Measurements from ENCODE around the gene UEVLD.

The UEVLD gene

GRCh38 chr11:18495703-18496102, 92.8 kb downstream of the UEVLD start:
- H2AFZ ChIP-seq (ENCODE audit: low read length): no peak overlapping the region
- H3K36me3 ChIP-seq (ENCODE audit: insufficient read depth, low read length): peaks cover 54% of the 10 kb centered on the region; the same call in 1 of the 2 replicates

GRCh38 chr11:18495271-18495670, 93.3 kb downstream of the UEVLD start:
- Histone ChIP-seq H3K4me1 (ENCODE audit: insufficient read depth, low read length, poor library complexity, severe bottlenecking) (no peaks in the 10 kb centered on the region), H3F3A (ENCODE audit: low read depth) (no peaks in the 10 kb centered on the region), H3K9ac (ENCODE audit: low read depth, low read length, poor library complexity, severe bottlenecking) (no peak overlapping the region), H3K27me3 (ENCODE audit: insufficient read depth, low read length, poor library complexity, severe bottlenecking) (no peaks in the 10 kb centered on the region), H3K4me2 (ENCODE audit: low read depth, low read length, poor library complexity, severe bottlenecking) (no peak overlapping the region), H3K4me3 (ENCODE audit: low read length, poor library complexity, severe bottlenecking) (no peak overlapping the region), H3K79me2 (ENCODE audit: insufficient read depth, low read length) (no peaks in the 10 kb centered on the region), H4K20me1 (ENCODE audit: insufficient read depth, low read length, poor library complexity, severe bottlenecking) (no peaks in the 10 kb centered on the region), H3K36me3 (ENCODE audit: insufficient read depth, low read length) (peaks cover 55% of the 10 kb centered on the region; the same call in 1 of the 2 replicates), H3K9me2 (replicated peaks; ENCODE audit: low read depth, low read length) (no peaks in the 10 kb centered on the region), H2AFZ (ENCODE audit: low read length) (no peak overlapping the region), H3K9me3 (ENCODE audit: insufficient read depth, low read depth, low read length) (no peaks in the 10 kb centered on the region)
- TF ChIP-seq CTCF (conservative IDR thresholded peaks at IDR 0.05; ENCODE audit: low read length): no peak
- TF ChIP-seq EZH2phosphoT487 (IDR thresholded peaks at IDR 0.05; ENCODE audit: borderline replicate concordance): no peak

More at GRCh38 chr11:18495703-18496102, 92.8 kb downstream of the UEVLD start:
- Histone ChIP-seq H3K9me2 (replicated peaks; ENCODE audit: low read depth, low read length) (no peaks in the 10 kb centered on the region), H4K20me1 (ENCODE audit: insufficient read depth, low read length, poor library complexity, severe bottlenecking) (no peaks in the 10 kb centered on the region), H3K4me2 (ENCODE audit: low read depth, low read length, poor library complexity, severe bottlenecking) (no peak overlapping the region), H3K79me2 (ENCODE audit: insufficient read depth, low read length) (no peaks in the 10 kb centered on the region), H3K9me3 (ENCODE audit: insufficient read depth, low read depth, low read length) (no peaks in the 10 kb centered on the region), H3K4me3 (ENCODE audit: low read length, poor library complexity, severe bottlenecking) (no peak overlapping the region), H3F3A (ENCODE audit: low read depth) (no peaks in the 10 kb centered on the region), H3K9ac (ENCODE audit: low read depth, low read length, poor library complexity, severe bottlenecking) (no peak overlapping the region), H3K4me1 (ENCODE audit: insufficient read depth, low read length, poor library complexity, severe bottlenecking) (no peaks in the 10 kb centered on the region), H3K27me3 (ENCODE audit: insufficient read depth, low read length, poor library complexity, severe bottlenecking) (no peaks in the 10 kb centered on the region)
- TF ChIP-seq CTCF (conservative IDR thresholded peaks at IDR 0.05; ENCODE audit: low read length): no peak
- TF ChIP-seq EZH2phosphoT487 (IDR thresholded peaks at IDR 0.05; ENCODE audit: borderline replicate concordance): no peak

- Histone ChIP-seq H3K36me3 (ENCODE audit: insufficient read depth, low read length) (peaks cover 52% of the 10 kb centered on the region; the same call in 1 of the 2 replicates), H3K4me2 (ENCODE audit: low read depth, low read length, poor library complexity, severe bottlenecking) (no peak overlapping the region), H2AFZ (ENCODE audit: low read length) (no peak overlapping the region), H3F3A (ENCODE audit: low read depth) (no peaks in the 10 kb centered on the region), H4K20me1 (ENCODE audit: insufficient read depth, low read length, poor library complexity, severe bottlenecking) (no peaks in the 10 kb centered on the region), H3K9me2 (replicated peaks; ENCODE audit: low read depth, low read length) (no peaks in the 10 kb centered on the region), H3K4me1 (ENCODE audit: insufficient read depth, low read length, poor library complexity, severe bottlenecking) (no peaks in the 10 kb centered on the region), H3K79me2 (ENCODE audit: insufficient read depth, low read length) (no peaks in the 10 kb centered on the region), H3K27me3 (ENCODE audit: insufficient read depth, low read length, poor library complexity, severe bottlenecking) (no peaks in the 10 kb centered on the region), H3K9me3 (ENCODE audit: insufficient read depth, low read depth, low read length) (no peaks in the 10 kb centered on the region), H3K4me3 (ENCODE audit: low read length, poor library complexity, severe bottlenecking) (no peak overlapping the region), H3K9ac (ENCODE audit: low read depth, low read length, poor library complexity, severe bottlenecking) (no peak overlapping the region)
- TF ChIP-seq EZH2phosphoT487 (IDR thresholded peaks at IDR 0.05; ENCODE audit: borderline replicate concordance): no peak
- no peak for TF ChIP-seq CTCF (conservative IDR thresholded peaks at IDR 0.05; ENCODE audit: low read length)
These were observed 95.2 kb downstream of the UEVLD start for GRCh38 chr11:18493310-18493709.

All from Loucy (cell line).